Dedifferentiated amniotic fluid mesenchymal stem cell (primary cell): ENCODE data around the gene FOXN1.
A peak's percentile ranks its signal among the peaks of the same experiment; 100 is the strongest.

ENCODE experiments used
- DNase-seq: peaks from one replicate; pipeline ENCODE4 v3.0.0-alpha.2; 2016; ENCODE audit errors: extremely low spot score

The FOXN1 gene

DNA sequence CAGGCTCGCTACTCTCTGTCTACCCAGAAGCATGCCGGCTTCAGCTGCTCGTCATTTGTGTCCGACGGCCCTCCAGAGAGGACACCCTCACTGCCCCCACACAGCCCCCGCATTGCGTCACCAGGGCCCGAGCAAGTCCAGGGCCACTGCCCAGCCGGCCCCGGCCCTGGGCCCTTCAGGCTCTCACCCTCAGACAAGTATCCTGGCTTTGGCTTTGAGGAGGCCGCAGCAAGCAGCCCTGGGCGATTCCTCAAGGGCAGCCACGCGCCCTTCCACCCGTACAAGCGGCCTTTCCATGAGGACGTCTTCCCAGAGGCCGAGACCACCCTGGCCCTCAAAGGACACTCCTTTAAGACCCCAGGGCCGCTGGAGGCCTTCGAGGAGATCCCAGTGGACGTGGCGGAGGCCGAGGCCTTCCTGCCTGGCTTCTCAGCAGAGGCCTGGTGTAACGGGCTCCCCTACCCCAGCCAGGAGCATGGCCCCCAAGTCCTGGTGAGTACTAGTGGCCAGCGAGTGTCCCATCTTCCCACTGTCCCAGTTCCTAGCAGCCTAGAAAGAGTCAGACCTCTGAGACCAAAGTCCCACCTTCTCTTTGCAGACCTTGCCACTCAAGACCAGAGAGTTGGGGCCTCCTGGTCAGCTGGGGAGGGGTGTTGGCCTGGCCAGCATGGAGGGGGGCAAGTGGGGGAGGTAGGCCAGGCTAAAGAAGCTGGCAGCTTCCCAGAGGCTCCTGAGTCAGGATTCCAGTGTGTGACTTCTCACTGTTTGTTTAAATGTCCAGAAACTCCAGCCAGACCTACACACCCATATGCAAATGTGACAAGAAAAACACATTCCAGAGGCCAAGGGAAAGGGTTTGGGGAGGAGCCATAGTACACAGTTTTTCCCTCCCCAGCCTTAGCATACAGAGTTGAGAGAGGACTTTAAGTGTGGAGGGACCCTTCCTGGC is 18.6 kb downstream of the FOXN1 start:
- peak; percentile 33 for DNase-seq

DNA sequence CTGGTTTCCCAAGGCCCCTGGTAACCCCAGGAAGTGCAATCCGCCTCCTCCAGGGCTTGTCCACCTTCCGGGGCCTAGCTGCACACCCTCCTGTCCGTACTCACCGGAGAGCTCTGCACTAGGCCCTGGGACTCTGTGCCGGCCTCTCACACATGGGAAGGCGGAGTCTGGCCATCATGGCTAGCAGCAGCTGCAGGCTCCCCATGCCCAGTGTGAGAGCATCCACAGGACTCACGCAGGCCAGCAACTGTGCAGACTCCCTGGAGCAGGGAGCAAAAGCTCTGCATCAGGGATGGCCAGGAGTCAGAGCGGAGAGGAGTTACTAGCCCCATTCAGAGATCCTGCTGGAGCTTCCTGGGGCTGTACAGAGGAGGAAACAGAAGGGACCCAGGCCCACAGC is 20.2 kb downstream of the FOXN1 start:
- no peak for DNase-seq

DNA sequence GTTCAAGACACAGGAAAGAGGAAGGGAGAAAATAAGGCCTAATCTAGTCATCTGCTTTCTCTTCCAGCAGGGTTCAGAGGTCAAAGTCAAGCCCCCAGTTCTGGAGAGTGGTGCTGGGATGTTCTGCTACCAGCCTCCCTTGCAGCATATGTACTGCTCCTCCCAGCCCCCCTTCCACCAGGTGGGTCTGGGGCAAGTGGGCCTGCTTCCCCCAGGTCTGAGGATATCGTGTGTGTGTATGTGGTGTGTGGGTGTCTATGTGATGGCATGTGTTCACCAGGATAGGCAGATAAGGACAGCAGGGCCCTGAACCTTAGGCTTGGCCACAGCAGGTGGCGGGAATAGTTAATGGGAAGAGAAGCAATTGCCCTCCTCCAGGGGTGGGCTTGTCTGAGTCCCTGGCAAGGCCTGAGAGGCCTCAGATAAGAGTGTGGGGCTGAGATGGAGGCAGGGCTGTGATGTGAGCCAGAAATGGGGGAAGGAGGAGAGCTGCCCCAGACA is 21.1 kb downstream of the FOXN1 start:
- DNase-seq: no peak

DNA sequence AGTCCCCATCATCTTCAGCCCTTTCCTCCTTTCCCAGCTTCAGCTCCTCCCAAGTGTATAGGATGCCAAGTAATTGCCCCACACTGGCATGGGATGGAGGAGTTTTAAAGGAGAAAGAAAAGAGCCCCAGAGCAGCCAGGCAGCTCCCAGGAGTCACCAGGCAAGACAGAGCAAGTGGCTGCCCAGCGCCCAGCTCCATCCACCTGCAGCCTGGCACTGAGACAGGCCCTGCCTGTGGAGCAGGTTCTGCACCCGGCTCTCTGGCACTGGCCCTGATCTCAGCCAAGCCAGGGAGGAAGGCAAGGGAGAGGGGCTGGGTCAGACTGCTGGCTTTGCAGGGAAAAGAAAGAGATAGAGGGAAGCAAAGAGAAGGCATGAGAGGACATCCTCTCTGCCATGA is 21.7 kb downstream of the FOXN1 start:
- no peak for DNase-seq

DNA sequence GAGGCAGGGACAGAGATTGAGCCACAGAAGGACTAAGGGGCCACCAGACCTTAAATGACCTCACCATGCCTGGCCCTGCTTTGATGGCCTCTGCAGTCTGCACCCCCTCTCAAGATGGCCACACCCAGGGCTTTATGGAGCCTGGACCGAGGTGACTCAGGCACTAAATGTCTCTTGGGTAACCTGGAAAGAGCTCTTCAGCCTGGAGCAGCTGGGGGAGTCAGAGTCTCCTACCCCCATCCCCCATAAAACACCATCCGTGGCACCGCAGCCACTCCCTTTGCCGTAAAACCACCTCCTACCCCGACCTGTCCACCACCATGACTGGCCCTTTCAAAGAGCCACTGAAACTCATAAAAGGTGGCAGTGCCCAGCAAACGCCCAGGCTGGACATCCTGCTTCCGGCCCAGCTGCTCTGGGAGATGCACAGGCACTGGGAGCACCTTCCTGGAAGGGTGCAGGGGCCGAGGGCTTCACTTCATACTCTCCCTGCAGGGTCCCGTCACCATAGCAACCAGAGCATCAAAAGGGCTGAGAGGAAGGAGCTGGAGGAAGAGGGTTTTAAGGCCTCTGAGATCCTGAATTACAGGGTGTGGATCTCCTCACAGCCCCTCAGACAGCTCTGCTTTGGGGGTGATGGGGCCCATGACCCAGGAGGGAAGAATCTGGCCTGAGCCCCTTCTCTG is 22.3 kb downstream of the FOXN1 start:
- DNase-seq: no peak

DNA sequence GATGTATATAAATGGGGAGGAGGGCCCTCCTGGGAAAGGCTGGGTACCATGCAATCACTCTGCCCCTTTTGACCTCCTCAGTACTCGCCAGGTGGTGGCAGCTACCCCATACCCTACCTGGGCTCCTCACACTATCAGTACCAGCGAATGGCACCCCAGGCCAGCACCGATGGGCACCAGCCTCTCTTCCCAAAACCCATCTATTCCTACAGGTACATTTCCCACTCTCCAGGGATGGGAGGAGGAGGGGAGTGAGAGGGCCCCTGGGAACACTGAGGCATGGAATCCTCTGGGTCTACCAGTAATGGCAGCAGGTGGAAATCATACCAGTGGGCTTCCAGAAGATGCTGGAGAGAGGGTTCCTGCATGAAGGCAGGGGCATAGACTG is 22.9 kb downstream of the FOXN1 start:
- no peak for DNase-seq

DNA sequence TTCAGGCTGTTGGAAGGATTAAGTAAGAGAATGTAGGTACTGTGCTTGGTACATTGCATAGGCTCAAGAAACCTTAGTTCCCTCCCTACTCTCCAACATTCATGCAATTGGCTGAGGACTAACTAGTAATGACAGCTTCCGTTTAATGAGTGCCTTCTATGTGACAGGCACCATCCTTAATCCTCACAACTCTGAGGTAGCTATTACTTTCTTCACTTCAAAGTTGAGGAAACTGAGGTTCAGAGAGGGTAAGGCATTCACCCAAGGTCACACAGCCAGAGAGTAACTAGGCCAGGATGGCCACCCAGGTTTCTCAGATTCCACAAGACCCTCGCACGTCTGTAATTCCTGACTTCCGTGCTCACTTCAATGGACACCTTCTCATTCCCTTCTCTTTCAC is 24.1 kb downstream of the FOXN1 start:
- no peak for DNase-seq

DNA sequence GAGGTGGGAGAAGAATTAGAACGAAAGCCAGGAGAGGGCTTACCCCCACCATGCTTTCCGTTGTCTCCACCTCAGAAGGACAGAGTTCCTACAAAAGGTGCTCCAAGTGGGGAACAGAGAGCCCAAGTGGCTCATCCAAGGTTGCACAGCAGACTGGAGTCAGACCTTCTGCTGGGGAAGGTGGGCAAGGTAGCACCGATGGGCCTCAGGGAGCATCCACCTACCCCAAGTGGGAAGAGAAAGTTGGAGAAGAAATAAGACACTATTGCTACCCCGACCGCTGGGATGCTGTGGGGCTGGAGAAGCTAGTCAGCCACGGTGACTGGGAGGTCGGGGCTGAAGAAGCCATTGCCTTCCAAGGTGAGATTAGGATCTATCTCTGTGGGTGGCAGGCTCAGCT is 24.8 kb downstream of the FOXN1 start:
- DNase-seq: no peak

DNA sequence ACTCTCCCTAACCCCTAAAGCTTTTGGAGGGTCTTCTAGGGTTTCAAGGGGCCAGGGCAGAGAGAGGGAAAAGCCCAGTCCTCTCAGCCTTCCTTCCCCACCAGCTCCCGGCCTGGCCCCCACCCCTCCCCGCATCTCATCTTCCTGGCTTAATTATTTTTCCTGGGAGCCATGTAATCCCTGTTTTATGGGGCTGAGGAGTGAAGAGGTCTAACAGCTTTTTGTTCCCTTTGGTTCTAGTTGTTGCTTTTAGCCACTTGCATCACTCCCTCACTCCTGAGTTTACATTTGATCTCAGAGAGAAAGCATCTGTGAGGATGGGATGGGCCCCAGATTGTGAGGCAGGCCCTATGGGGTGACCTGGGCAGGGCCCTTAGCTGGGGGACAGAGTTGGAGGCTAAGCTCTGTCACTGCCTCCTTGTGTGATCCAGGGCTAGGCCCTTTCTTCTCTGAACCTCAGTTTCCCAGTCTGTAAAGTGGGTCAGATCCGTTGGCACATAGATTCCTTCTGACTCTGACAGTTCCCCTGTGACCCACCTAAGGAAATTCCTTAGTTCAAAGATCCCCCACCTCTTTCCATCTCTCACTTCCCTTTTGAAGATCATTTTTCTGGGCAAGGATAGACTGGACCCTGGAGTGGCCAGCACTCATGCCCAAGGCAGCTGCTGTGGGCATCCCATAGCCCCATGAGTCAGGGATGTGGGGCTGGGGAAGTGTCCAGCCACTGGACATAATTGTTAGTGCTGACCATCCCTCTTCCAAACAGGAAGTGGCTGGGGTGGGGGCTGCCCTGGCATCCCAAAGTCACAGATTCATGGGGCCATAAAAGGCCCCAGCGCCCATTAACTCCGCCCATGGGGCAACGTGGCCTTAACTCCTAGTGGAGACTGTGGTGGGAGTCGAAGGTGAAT is 26.2 kb downstream of the FOXN1 start:
- no peak for DNase-seq

DNA sequence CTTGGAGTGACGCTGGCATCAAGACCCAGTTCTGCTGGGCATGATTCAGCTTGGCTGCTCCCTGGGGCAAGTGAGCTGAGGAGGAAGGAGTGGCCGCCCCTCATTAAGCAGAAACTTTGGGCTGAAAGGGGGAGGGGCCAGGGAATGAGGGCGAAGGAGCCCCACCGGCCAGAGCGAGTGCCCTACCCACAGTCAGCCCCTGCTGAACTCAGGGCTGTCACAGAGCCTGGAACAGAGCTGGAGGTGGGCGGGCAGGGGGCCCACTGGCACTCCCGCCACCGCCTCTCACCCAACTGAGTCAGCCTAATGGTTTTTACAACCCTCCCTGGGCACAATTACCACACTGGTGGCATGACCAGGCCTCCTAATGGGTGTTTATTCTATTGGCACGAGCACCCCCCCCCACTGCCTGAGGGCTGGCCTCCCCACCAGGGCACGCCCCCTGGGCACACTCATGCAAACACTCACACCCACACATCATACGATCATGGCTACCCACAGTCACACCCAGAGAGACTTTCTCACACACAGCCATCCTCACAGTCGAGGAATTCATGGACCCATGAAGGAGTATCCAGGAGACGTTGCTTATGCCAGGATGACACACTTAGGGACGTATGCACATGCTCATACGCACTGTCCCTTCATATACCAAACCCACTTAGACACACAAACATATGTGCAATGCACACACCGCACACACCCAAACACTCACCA is 27.1 kb downstream of the FOXN1 start:
- no peak for DNase-seq

DNA sequence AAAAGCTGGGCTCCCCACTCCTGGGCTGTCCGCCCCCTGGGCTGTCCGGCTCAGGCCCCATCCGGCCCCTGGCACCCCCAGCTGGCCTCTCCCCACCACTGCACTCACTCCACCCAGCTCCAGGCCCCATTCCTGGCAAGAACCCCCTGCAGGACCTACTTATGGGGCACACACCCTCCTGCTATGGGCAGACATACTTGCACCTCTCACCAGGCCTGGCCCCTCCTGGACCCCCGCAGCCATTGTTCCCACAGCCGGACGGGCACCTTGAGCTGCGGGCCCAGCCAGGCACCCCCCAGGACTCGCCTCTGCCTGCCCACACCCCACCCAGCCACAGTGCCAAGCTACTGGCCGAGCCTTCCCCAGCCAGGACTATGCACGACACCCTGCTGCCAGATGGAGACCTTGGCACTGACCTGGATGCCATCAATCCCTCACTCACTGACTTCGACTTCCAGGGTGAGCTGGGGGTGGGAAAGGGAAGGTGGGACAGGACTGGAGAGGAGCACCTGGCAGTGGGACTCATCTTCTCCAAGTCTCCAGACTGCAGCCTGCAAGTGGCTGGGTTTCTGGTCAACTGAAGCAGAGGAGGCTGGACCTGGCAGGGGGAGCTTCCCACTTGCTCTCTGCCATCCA is 28.7 kb downstream of the FOXN1 start:
- DNase-seq: no peak

DNA sequence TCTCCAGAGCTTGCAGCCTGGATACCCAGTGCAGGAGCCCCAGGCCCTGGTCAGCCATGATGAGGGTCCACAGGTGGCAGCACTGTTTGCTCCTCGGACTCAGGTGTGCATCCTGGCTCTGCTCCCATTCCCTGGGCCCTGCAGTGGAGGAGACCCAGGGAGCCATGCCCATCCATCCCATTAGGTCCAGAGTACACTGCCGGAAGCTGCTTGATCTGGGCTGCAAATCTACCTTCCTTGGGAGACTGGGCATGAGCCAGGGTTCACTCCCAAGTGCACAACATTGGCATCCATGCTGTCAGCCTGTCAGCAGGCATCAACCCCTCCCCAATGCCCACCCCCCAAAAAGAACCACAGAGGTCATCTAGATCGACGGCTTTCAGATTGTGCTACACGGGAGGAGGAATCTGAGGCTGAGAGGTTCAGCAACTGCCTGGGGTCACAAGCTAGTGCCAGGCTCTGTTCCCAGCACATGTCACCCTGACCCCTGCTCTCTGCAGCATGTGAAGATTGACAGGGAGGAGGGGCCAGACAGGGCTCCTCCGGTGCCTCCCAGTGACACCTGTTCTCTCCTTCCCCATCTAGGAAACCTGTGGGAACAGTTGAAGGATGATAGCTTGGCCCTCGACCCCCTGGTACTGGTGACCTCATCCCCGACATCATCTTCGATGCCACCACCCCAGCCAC is 30.5 kb downstream of the FOXN1 start:
- no peak for DNase-seq

DNA sequence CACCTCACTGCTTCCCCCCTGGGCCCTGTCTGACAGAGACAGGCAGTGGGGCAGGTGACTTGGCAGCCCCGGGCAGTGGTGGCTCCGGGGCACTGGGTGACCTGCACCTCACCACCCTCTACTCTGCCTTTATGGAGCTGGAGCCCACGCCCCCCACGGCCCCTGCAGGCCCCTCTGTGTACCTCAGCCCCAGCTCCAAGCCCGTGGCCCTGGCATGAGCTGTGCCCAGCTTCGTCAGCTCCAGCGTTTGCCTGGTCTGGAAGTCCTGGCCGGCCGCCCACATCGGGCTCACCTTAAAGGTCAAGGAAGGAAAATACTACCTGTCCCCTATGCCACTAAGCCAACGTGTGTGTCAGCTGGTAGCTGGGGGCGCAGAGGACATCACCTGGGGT is 31.1 kb downstream of the FOXN1 start:
- no peak for DNase-seq

DNA sequence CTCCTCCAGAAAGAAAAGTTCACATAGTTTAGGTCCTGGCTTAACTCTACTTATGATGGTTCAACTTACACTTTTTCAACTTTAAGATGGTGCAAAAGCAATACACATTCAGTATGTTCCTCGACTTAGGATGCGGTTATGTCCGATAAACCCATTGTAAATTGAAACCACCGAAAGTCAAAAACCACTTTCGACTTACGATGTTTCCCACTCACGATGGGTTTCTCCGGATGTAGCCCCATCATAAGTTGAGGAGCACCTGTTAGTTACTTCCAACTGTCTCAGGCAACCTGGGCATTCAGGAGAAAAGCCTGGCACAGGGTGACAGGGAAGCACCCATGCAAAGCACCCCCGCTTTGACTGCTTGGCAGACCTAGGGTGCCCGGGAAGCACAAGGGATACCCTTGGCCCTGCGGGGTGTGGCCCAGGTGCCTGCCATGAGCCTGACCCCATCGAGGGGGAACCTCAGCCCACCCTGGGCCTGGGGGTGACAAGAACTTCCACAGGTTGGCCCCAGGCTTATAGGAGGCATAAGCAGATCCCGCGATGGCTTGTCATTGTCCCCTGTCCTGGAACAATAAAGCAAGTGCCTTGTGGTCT is 32.2 kb downstream of the FOXN1 start:
- no peak for DNase-seq

DNA sequence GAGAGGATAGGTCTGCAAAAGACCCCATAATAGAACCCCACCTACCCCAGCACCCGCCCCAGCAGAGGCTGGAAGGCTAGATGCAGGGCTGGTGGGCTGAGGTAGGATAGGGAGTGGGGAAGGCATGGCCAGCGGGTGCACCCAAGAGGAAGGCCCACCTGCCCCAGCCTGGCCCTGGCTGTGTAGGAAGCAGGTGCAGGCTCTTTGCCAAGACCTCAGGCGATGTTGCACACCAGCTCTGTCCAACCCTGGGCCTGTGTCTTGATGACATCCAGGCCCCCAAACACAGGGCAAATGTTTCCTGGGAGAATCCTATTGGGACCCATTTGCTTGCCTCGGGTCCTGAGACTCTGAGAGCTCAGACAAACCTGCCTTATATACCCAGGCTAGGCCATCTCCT is 34.1 kb downstream of the FOXN1 start:
- DNase-seq: no peak

DNA sequence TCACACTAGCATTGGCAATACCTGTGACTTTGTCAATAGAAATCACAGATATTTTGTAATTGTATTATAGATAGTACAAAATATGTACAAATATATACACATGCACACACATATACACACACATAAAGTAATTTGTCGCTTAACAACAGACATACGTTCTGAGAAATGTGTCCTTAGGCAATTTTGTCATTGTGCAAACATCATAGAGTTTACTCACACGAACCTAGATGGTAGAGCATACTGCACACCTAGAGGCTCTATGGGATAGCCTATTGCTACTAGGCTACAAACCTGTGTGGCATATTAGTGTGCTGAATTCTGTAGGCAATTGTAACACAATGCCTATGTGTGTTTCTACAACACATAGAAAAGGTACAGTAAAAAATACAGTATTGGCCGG is 35.3 kb downstream of the FOXN1 start:
- no peak for DNase-seq

DNA sequence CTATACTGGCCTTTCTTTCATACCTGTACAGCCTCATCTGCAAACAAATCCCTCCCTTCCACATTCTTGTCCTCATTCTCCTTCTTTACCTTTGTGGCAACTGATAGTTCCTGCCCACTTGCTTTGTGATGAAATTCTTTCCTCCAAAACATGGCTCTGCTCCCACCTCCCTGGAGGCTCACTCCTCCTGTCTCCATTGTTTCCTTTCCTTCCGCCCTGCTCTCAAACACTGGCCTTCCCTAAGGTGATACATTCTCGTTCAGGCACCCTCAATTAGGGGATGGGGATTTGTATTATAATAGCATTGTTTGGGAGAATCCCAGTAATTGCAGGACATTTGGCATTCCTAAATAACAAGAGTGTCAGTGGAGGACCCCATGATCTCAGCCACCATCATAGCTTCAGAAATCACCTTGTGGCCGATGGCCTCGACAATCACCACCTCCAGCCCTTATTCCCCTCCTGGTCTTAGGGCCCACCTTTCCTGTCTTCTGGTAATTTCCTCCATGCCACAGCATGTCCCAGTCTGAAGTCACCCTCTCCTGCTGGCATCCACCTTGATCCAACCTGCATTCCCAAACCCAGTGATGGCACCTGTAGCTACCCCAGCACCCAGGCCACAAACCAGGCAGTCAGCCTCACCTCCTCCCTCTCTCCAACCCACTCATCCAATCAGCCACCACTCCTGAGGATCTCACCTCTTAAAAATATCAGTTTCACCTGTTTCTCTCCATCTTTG is 38.4 kb downstream of the FOXN1 start:
- DNase-seq: no peak

DNA sequence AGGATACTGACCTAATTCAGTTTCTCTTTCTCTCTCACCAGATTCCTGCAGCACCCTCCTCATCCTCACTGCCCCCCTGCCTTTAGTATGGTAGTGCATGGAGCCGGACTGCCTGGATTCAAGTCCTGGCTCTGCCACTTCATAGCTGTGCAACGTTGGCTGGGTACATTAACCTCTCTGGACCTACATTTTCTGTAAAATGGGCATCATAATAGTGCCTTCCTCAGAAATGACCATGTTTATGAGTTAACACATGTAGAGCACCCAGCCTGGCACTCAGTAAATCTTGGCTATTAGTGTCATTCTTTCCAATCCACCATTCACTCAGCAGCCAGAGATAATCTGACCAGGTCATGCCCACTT is 39.0 kb downstream of the FOXN1 start:
- DNase-seq: no peak

DNA sequence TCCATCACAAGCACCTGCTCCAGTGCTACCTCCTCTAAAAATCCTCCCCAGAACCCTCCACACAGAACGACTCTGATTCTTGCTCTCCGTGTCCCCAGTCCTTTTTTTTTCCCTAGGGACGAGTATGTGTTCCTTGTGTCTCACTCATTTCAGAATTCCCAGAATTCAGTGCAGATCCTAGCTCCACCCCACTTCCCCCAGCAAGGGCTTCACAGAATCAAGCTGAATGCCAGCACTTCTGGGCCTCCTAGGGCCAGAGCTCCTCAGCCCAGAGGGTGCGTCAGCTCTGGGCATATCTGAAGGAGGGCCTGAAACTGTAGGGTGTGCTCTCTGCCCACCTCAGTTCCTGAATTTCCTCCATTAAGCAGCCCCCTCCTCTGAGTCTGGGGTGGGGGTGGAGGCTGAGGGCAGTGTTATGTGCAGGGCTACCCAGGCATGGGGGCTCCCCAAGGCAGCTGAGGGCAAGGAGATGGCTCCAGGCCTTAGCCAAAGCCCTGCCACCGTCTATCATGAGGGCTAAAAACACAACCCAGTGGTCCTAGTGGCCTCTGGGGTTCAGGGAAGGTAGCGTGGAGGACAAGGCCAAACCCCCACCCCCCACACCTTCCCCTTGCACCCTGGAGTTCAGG is 39.8 kb downstream of the FOXN1 start:
- no peak for DNase-seq
